ENCODE measurements around the gene RPL6.
"Not testable (repeated sequence)": the region's sequence is repeated elsewhere in the genome, so short reads cannot be mapped to it uniquely, and the experiment has no call there.

RPL6 gene

GRCh38 chr12:112409064-112409905, at the start of gene RPL6:
Gene RPL6 (minus strand): TSS chr12:112409605. CDS start chr12:112408656, 949 bp downstream.
- peak; percentile 41 to 56 for DNase-seq (ENCODE audit: low read depth in 2 of 2, low spot score in 1 of 2)

- DNase-seq (ENCODE audit: low read depth in 2 of 2, low spot score in 1 of 2) = no peak
Measured at GRCh38 chr12:112458751-112459150, 49.3 kb upstream of the RPL6 start.

GRCh38 chr12:112458330-112458729, 48.9 kb upstream of the RPL6 start:
- DNase-seq (ENCODE audit: low read depth in 2 of 2, low spot score in 1 of 2) = no peak

- not testable (repeated sequence) for DNase-seq (ENCODE audit: low read depth in 2 of 2, low spot score in 1 of 2)
Measured at GRCh38 chr12:112457142-112457541, 47.7 kb upstream of the RPL6 start.

GRCh38 chr12:112456029-112456428, 46.6 kb upstream of the RPL6 start:
- DNase-seq (ENCODE audit: low read depth in 2 of 2, low spot score in 1 of 2) = no peak

- no peak for DNase-seq (ENCODE audit: low read depth in 2 of 2, low spot score in 1 of 2)
Measured at GRCh38 chr12:112450725-112451124, 41.3 kb upstream of the RPL6 start.

GRCh38 chr12:112448165-112448564, 38.8 kb upstream of the RPL6 start:
- not testable (repeated sequence) for DNase-seq (ENCODE audit: low read depth in 2 of 2, low spot score in 1 of 2)

- DNase-seq (ENCODE audit: low read depth in 2 of 2, low spot score in 1 of 2) = no peak
Measured at GRCh38 chr12:112447106-112447505, 37.7 kb upstream of the RPL6 start.

- DNase-seq (ENCODE audit: low read depth in 2 of 2, low spot score in 1 of 2) = no peak
Measured at GRCh38 chr12:112446008-112446725, 36.8 kb upstream of the RPL6 start.

GRCh38 chr12:112443916-112444315, 34.5 kb upstream of the RPL6 start:
- DNase-seq (ENCODE audit: low read depth in 2 of 2, low spot score in 1 of 2) = no peak

GRCh38 chr12:112440653-112441052, 31.2 kb upstream of the RPL6 start:
- not testable (repeated sequence) for DNase-seq (ENCODE audit: low read depth in 2 of 2, low spot score in 1 of 2)

- no peak for DNase-seq (ENCODE audit: low read depth in 2 of 2, low spot score in 1 of 2)
Measured at GRCh38 chr12:112439769-112440168, 30.4 kb upstream of the RPL6 start.

- DNase-seq (ENCODE audit: low read depth in 2 of 2, low spot score in 1 of 2) = not testable (repeated sequence)
Measured at GRCh38 chr12:112438645-112439044, 29.2 kb upstream of the RPL6 start.

- no peak for DNase-seq (ENCODE audit: low read depth in 2 of 2, low spot score in 1 of 2)
Measured at GRCh38 chr12:112433551-112433950, 24.1 kb upstream of the RPL6 start.

- no peak for DNase-seq (ENCODE audit: low read depth in 2 of 2, low spot score in 1 of 2)
Measured at GRCh38 chr12:112431965-112432364, 22.6 kb upstream of the RPL6 start.

GRCh38 chr12:112430929-112431328, 21.5 kb upstream of the RPL6 start:
- no peak for DNase-seq (ENCODE audit: low read depth in 2 of 2, low spot score in 1 of 2)

GRCh38 chr12:112427760-112428159, 18.4 kb upstream of the RPL6 start:
- DNase-seq (ENCODE audit: low read depth in 2 of 2, low spot score in 1 of 2) = no peak

GRCh38 chr12:112425582-112426382, 16.4 kb upstream of the RPL6 start:
- DNase-seq (ENCODE audit: low read depth in 2 of 2, low spot score in 1 of 2) = no peak

GRCh38 chr12:112424126-112424525, 14.7 kb upstream of the RPL6 start:
- DNase-seq (ENCODE audit: low read depth in 2 of 2, low spot score in 1 of 2) = no peak

- no peak for DNase-seq (ENCODE audit: low read depth in 2 of 2, low spot score in 1 of 2)
Measured at GRCh38 chr12:112422531-112422930, 13.1 kb upstream of the RPL6 start.

- no peak for DNase-seq (ENCODE audit: low read depth in 2 of 2, low spot score in 1 of 2)
Measured at GRCh38 chr12:112421363-112421762, 12.0 kb upstream of the RPL6 start.
